Lower lobe of right lung (tissue), 2 donors: ENCODE results near the gene USP44. TPM values are rescaled to one million over a fixed set of nuclear protein-coding genes. Genes with fewer than 3 reads are reported as not detected.

ENCODE experiments used
- ATAC-seq, 2 donors: fragments of 200-7000 bp; cut with Tn5 transposase; one replicate each; pipeline ENCODE4 v1.9.1; 2020 to 2022; ENCODE audit warnings: mild to moderate bottlenecking in 2 of 2, moderate library complexity in 2 of 2
- DNase-seq: peaks from one replicate; pipeline ENCODE4 v3.0.0-alpha.2; 2020
- H3K27ac ChIP-seq: fragments of 200-600 bp; one replicate; pipeline ENCODE4 v1.8.0; 2022
- H3K27me3 ChIP-seq: fragments of 200-600 bp; one replicate; pipeline ENCODE4 v1.8.0; 2022; ENCODE audit warnings: low read depth
- H3K36me3 ChIP-seq: fragments of 200-600 bp; one replicate; pipeline ENCODE4 v1.8.0; 2022; ENCODE audit warnings: mild to moderate bottlenecking
- H3K4me1 ChIP-seq: fragments of 200-600 bp; one replicate; pipeline ENCODE4 v1.8.0; 2022
- H3K4me3 ChIP-seq: fragments of 200-600 bp; one replicate; pipeline ENCODE4 v1.8.0; 2022; ENCODE audit warnings: mild to moderate bottlenecking
- H3K9me3 ChIP-seq: fragments of 200-600 bp; one replicate; pipeline ENCODE4 v1.8.0; 2022
- CTCF ChIP-seq: fragments of 200-600 bp; IDR thresholded peaks from one replicate; pipeline ENCODE4 v1.8.0; 2022; ENCODE audit warnings: antibody characterized with exemption, mild to moderate bottlenecking
- intact Hi-C: fragments of 100-400 bp; cut with DNase I; formaldehyde crosslinking; loops from one replicate; pipeline ENCODE4 v1.11.0; 2022
- total RNA-seq: library from RNA; stranded (reverse); fragmentation: NEBNext Ultra II Directional; extraction: Animal tissue kit (Norgen Biotek cat#: 25700); gene quantifications from one replicate; pipeline ENCODE4 v1.2.1, GENCODE V29; 2021
- donor health status: DM: no; HTN: yes; CAD: no; lungs with severe emphysema.

Gene USP44
- total RNA-seq, 1 donor from 2014 or later = 17.8 TPM

GRCh38 chr12:95543305-95543704, 8.0 kb downstream of the USP44 start:
- no peak overlapping the region for H3K27ac ChIP-seq
- no peak overlapping the region for H3K4me3 ChIP-seq
- H3K9me3 ChIP-seq = no peaks in the 10 kb centered on the region
- no peak for TF ChIP-seq CTCF
- DNase-seq = no peak
- no peaks in the 10 kb centered on the region for H3K36me3 ChIP-seq
- intact Hi-C loops = no loop called here
- H3K27me3 ChIP-seq = peaks cover 6% of the 10 kb centered on the region
- no peak for ATAC-seq
- peaks cover 12% of the 10 kb centered on the region for H3K4me1 ChIP-seq

DNA sequence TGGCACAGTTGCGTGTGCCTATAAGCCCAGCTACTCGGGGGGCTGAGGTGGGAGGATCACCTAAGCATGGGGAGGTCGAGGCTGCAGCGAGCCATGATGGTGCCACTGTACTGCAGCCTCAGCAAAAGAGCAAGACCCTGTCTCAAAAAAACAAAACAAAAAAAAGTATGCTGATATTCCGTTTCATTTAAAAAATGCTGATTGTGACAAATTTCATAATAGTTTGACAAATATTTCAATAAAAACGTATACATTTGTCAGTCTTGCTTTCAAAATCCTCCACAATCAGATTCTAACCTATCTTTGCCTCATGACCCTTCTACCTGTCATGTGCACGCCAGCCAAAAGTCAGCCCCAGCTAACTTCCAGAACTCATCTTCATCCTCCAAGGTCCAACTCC, 9.8 kb downstream of the USP44 start:
- TF ChIP-seq CTCF = no peak
- Histone ChIP-seq H3K4me1 (no peaks in the 10 kb centered on the region), H3K27me3 (no peaks in the 10 kb centered on the region), H3K27ac (no peak overlapping the region), H3K36me3 (no peaks in the 10 kb centered on the region), H3K9me3 (no peaks in the 10 kb centered on the region), H3K4me3 (no peak overlapping the region)
- no peak for DNase-seq
- intact Hi-C loops = no loop called here
- no peak for ATAC-seq

DNA sequence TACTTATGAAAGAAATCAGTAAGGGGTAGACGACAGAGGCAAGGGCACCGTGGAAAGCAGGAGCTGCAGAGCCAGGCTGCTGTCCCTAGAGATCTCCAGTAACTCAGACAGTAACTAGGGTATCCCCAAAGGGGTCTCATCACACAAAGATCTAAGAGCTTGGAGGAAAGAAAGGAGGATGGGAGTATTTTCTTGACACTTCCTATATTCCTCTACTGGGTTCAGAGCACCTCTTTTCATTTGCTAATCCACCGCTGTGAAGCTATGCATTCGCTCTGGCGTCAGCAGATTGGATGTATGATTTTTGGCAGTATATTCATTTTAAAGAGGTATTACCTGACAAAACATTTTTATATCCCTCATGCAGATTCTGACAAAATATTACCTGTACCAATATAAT, 12.6 kb downstream of the USP44 start:
- Histone ChIP-seq H3K4me3 (no peak overlapping the region), H3K27me3 (no peaks in the 10 kb centered on the region), H3K9me3 (no peaks in the 10 kb centered on the region), H3K36me3 (no peaks in the 10 kb centered on the region), H3K4me1 (peaks cover 8% of the 10 kb centered on the region), H3K27ac (no peak overlapping the region)
- intact Hi-C loops = loop anchor here (10.0 kb wide), 1 partner anchor 414 kb away; no protein-coding TSS in a partner anchor
- no peak for DNase-seq
- no peak for TF ChIP-seq CTCF
- no peak for ATAC-seq

DNA sequence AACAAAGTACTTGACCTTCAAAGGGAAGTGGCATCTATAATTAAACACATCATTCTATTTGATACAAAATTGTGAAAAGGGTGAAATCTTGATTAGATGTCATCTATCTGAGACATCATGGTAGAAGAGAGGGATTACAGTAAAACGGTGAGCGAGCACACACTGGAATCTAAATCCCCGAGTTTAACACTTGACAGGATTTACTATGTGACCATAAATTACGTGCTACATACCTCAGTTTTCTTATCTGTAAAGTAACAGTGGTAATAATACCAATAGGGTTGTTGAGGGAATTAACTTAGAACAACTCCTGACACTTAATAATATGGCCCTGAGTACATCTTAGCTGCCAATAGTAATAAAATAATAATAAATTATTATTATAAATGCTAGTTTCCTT, 13.3 kb downstream of the USP44 start:
- intact Hi-C loops = loop anchor here (10.0 kb wide), 1 partner anchor 413 kb away; no protein-coding TSS in a partner anchor
- H3K4me3 ChIP-seq = no peak overlapping the region
- ATAC-seq (no peak), DNase-seq (no peak)
- no peak overlapping the region for H3K27ac ChIP-seq
- H3K27me3 ChIP-seq = no peaks in the 10 kb centered on the region
- no peaks in the 10 kb centered on the region for H3K9me3 ChIP-seq
- no peaks in the 10 kb centered on the region for H3K36me3 ChIP-seq
- peaks cover 8% of the 10 kb centered on the region for H3K4me1 ChIP-seq
- no peak for TF ChIP-seq CTCF

DNA sequence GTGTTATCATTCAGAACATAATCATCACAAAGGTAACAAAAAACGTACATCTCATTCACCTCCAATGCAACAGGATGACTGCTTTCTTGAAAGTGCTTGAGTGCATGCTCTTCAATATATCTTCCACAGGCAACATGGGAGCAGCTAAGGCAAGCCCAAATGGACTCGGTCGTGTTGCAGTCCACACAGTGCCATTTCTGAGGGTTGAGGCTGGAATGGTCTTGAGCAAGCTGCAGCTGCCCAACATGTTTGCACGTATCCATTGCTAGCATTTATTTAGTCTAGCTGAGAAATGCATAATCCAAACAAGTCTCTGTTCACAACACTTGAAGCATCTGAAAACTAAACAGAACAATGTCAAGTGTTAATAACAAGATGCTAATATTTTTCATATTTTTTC, 17.3 kb downstream of the USP44 start:
- intact Hi-C loops = loop anchor here (10.0 kb wide), 1 partner anchor 409 kb away; no protein-coding TSS in a partner anchor
- no peak for TF ChIP-seq CTCF
- ATAC-seq (peak; percentile 40 to 50), DNase-seq (no peak)
- Histone ChIP-seq H3K4me3 (no peak overlapping the region), H3K9me3 (no peaks in the 10 kb centered on the region), H3K36me3 (no peaks in the 10 kb centered on the region), H3K4me1 (peaks cover 8% of the 10 kb centered on the region), H3K27me3 (no peaks in the 10 kb centered on the region), H3K27ac (no peak overlapping the region)

DNA sequence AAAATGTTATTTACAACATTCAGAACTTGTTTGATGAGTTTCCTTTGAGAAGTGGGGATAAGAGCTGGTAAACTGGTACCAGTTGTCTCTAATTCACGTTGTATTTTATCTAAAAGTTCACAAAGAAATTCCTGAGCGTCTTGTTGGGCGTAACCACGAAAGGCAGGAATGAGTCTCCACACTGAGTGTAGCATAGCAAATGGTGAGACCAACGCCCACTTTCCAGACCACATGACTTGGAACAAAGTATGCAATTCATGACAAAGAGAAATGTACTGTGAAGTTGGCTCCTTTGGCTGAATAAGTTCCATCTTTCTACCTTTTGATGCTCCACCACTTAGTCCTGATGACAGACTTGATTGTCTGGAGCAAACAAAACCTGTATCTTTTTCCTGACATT, 18.4 kb downstream of the USP44 start:
- Histone ChIP-seq H3K9me3 (no peaks in the 10 kb centered on the region), H3K27ac (no peak overlapping the region), H3K4me3 (no peak overlapping the region), H3K36me3 (no peaks in the 10 kb centered on the region), H3K27me3 (no peaks in the 10 kb centered on the region), H3K4me1 (peaks cover 8% of the 10 kb centered on the region)
- no peak for TF ChIP-seq CTCF
- ATAC-seq = peak; percentile 58 to 70
- no peak for DNase-seq
- intact Hi-C loops = loop anchor here (10.0 kb wide), 1 partner anchor 408 kb away; no protein-coding TSS in a partner anchor
